Kidney (tissue), 14 donors: Measurements from ENCODE around the gene MLEC. TPM values are rescaled to one million over a fixed set of nuclear protein-coding genes. Genes with fewer than 3 reads are reported as not detected.

ENCODE experiments used
- DNase-seq, 5 donors: peaks; one replicate each; pipeline ENCODE4 v3.0.0-alpha.2; 2013 to 2020
- FAIRE-seq: peaks from 2 replicates; lab custom pipeline; 2012; peaks lifted over from hg19 to GRCh38; lab: Jason Lieb, UNC
- H3K27ac ChIP-seq, 2 donors: one replicate each; pipeline ENCODE4 v1.7.0; 2013; ENCODE audit warnings: low read depth in 2 of 2, low read length in 2 of 2, inconsistent platforms in 1 of 2
- H3K27me3 ChIP-seq: one replicate; pipeline ENCODE4 v1.7.1; 2013; ENCODE audit warnings: low read length, inconsistent platforms; ENCODE audit not compliant: control insufficient read depth, insufficient read depth
- H3K36me3 ChIP-seq, 3 donors: one replicate each; pipeline versions ENCODE4 v1.7.0 to v1.7.1; 2013; ENCODE audit warnings: low read length in 3 of 3, control low read depth in 1 of 3, inconsistent platforms in 1 of 3; ENCODE audit not compliant: insufficient read depth in 3 of 3, control insufficient read depth in 2 of 3
- H3K4me1 ChIP-seq, 3 donors: one replicate each; pipeline versions ENCODE4 v1.7.0 to v1.7.1; 2013; ENCODE audit warnings: low read length in 3 of 3, inconsistent platforms in 1 of 3, low read depth in 1 of 3; ENCODE audit not compliant: control insufficient read depth in 2 of 3, insufficient read depth in 2 of 3
- H3K4me3 ChIP-seq, 3 donors: one replicate each; pipeline versions ENCODE4 v1.7.0 to v1.8.1; 2013; ENCODE audit warnings: low read length in 3 of 3, control low read depth in 1 of 3, inconsistent platforms in 1 of 3
- H3K9ac ChIP-seq, 3 donors: one replicate each; pipeline versions ENCODE4 v1.7.0 to v1.7.1; 2013; ENCODE audit warnings: low read length in 3 of 3, control low read depth in 1 of 3, inconsistent platforms in 1 of 3
- H3K9me3 ChIP-seq, 3 donors: one replicate each; pipeline versions ENCODE4 v1.7.0 to v1.7.1; 2013; ENCODE audit warnings: low read length in 3 of 3, control low read depth in 1 of 3, inconsistent platforms in 1 of 3; ENCODE audit not compliant: control insufficient read depth in 2 of 3, insufficient read depth in 1 of 3
- CTCF ChIP-seq: IDR thresholded peaks from 3 replicates; pipeline ENCODE4 v1.5.1; 2012; ENCODE audit warnings: mild to moderate bottlenecking, moderate library complexity, borderline replicate concordance; ENCODE audit not compliant: insufficient read depth; ENCODE audit errors: extremely low read depth
- intact Hi-C: fragments of 100-400 bp; cut with DNase I; formaldehyde crosslinking; loops from one replicate; pipeline ENCODE4 v1.11.1; 2022
- polyA plus RNA-seq: library from polyadenylated mRNA; stranded (reverse); fragments of 350-450 nt; fragmentation: Illumina TruSeq; extraction: RNeasy Lipid Tissue Mini Kit (QIAGEN cat#74804); gene quantifications from one replicate; pipeline ENCODE4 v1.2.3, GENCODE V29; 2014; ENCODE audit warnings: low read depth, low replicate concordance; ENCODE audit not compliant: insufficient read depth
- total RNA-seq: library from RNA; stranded (reverse); fragmentation: NEBNext Ultra II Directional; extraction: Animal tissue kit (Norgen Biotek cat#: 25700); gene quantifications from one replicate; pipeline ENCODE4 v1.2.1, GENCODE V29; 2021
- donor health status: control.
- donor health status: control.
- donor health status: control.
- donor health status: control.
- donor health status: control.
- donor health status: DM: yes; HTN: yes; CAD: no.
- donor health status: Normal renal cell carcinoma (clear cell type).

MLEC gene
- total and polyA plus RNA-seq, 2 donors from 2014 or later = 60.3 to 146 TPM

GRCh38 chr12:120734210-120734609 is 47.3 kb downstream of the MLEC start:
- H3K4me1 ChIP-seq = no peaks in the 10 kb centered on the region
- intact Hi-C loops = loop anchor here (10.0 kb wide), 1 partner anchor 241 kb away; the partner anchor contains the start of gene HNF1A
- TF ChIP-seq CTCF = no peak
- DNase-seq (no peak), FAIRE-seq (no peak)
- peaks cover 0 to 8% (median 0%) of the 10 kb centered on the region in 3 donors for H3K36me3 ChIP-seq
- no peaks in the 10 kb centered on the region for H3K27me3 ChIP-seq
- H3K27ac ChIP-seq = no peak overlapping the region
- no peaks in the 10 kb centered on the region for H3K9me3 ChIP-seq
- H3K4me3 ChIP-seq = no peak overlapping the region
- no peak overlapping the region for H3K9ac ChIP-seq

- FAIRE-seq = no peak
- DNase-seq = no peak
- H3K27me3 ChIP-seq = no peaks in the 10 kb centered on the region
- intact Hi-C loops = loop anchor here (10.0 kb wide), 1 partner anchor 240 kb away; the partner anchor contains the start of gene HNF1A
- TF ChIP-seq CTCF = no peak
- H3K9ac ChIP-seq = no peak overlapping the region
- H3K27ac ChIP-seq = no peak overlapping the region
- H3K4me3 ChIP-seq = no peak overlapping the region
- no peaks in the 10 kb centered on the region for H3K4me1 ChIP-seq
- no peaks in the 10 kb centered on the region for H3K9me3 ChIP-seq
- peaks cover 0 to 8% (median 0%) of the 10 kb centered on the region in 3 donors for H3K36me3 ChIP-seq
These were observed 48.2 kb downstream of the MLEC start for GRCh38 chr12:120735181-120735580.

- Histone ChIP-seq H3K4me3 (no peak overlapping the region), H3K27ac (no peak overlapping the region), H3K36me3 (peaks cover 0 to 2% (median 0%) of the 10 kb centered on the region in 3 donors), H3K27me3 (no peaks in the 10 kb centered on the region), H3K9me3 (no peaks in the 10 kb centered on the region), H3K4me1 (no peaks in the 10 kb centered on the region), H3K9ac (no peak overlapping the region)
- DNase-seq = no peak
- no peak for TF ChIP-seq CTCF
- no peak for FAIRE-seq
- intact Hi-C loops = loop anchor here (10.0 kb wide), 1 partner anchor 238 kb away; the partner anchor contains the start of gene HNF1A
These were observed 49.7 kb downstream of the MLEC start for GRCh38 chr12:120736404-120737331.
